Type B pancreatic cell (in vitro differentiated cells): ENCODE measurements around the gene FAM117A. TPM values are rescaled to one million over a fixed set of nuclear protein-coding genes. Genes with fewer than 3 reads are reported as not detected.
"Not testable (repeated sequence)": the region's sequence is repeated elsewhere in the genome, so short reads cannot be mapped to it uniquely, and the experiment has no call there.

ENCODE experiments used
- DNase-seq: peaks from one replicate; pipeline ENCODE4 v3.0.0; 2021; ENCODE audit warnings: mixed read lengths; ENCODE audit not compliant: unreplicated experiment; ENCODE audit errors: extremely low spot score
- H3K27ac Mint-ChIP-seq: 2 replicates; pipeline ENCODE4 v1.8.0; 2021; ENCODE audit warnings: mild to moderate bottlenecking, mixed read lengths
- H3K27me3 Mint-ChIP-seq: 2 replicates; pipeline ENCODE4 v1.8.0; 2021; ENCODE audit warnings: mixed read lengths
- H3K36me3 Mint-ChIP-seq: 2 replicates; pipeline ENCODE4 v1.8.0; 2021; ENCODE audit warnings: mixed read lengths
- H3K4me1 Mint-ChIP-seq: one replicate; pipeline ENCODE4 v1.8.0; 2021; ENCODE audit warnings: mixed read lengths; ENCODE audit not compliant: unreplicated experiment
- H3K4me3 Mint-ChIP-seq: 2 replicates; pipeline ENCODE4 v1.8.0; 2021; ENCODE audit warnings: mild to moderate bottlenecking, mixed read lengths
- H3K9me3 Mint-ChIP-seq: 2 replicates; pipeline ENCODE4 v1.8.0; 2021; ENCODE audit warnings: mixed read lengths
- CTCF ChIP-seq: fragments of 200-600 bp; sonication (generic); conservative IDR thresholded peaks from 2 replicates; pipeline ENCODE4 v1.5.0; 2021; ENCODE audit warnings: antibody characterized with exemption, mild to moderate bottlenecking
- total RNA-seq: library from RNA; stranded (reverse); gene quantifications from 2 replicates; pipeline ENCODE4 v1.2.1, GENCODE V29; 2021; ENCODE audit warnings: low replicate concordance

Gene FAM117A
- total RNA-seq, 1 donor from 2014 or later, result 13.0 TPM

DNA sequence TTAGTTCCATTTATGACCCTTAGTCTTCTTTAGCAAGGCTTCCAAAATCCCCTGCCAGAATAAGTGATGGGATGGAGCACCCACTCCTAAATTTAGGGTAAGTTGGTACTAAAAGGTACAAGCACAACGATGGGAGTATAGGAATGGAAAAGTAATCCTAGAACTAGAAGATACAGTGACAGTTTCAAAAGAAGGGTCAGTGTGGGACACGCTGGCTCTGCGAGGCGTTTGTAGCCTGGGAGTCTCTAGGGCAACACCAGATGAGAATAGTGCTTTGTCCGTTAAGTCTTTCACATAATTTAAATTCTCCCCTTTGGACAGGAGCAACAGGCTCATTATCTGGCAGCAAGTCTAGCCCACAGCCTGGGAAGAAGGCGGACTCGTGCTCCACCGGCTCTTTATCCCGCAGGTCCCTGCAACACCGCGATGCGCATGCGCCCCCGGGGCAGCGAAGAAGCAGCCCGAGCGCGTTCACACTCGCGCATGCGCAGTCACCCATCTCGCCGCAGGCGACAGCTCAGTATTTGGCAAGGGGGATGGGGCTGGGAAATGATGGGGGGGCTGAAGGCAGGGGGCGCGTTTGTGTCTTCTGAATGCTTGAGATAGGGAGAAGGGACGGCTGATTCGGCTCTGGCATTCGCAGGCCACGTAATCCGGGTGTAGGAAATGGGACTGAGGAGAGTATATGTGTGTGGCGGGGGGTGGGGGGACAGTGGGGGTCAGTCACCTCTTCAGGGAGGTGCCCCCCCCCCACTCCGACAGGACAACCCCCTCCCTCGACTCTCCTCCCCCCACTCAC is 86.6 kb downstream of the FAM117A start:
- Mint-ChIP-seq H3K9me3 (peaks cover 6% of the 10 kb centered on the region), H3K4me1 (peaks cover 31% of the 10 kb centered on the region), H3K36me3 (peaks cover 21% of the 10 kb centered on the region), H3K27ac (peak overlapping the region; percentile 98), H3K4me3 (peak overlapping the region; percentile 98), H3K27me3 (peaks cover 9% of the 10 kb centered on the region)
- no peak for TF ChIP-seq CTCF
- DNase-seq, result peak; percentile 99

GRCh38 chr17:49676276-49676868 is 87.6 kb downstream of the FAM117A start:
- Mint-ChIP-seq H3K27me3 (peaks cover 6% of the 10 kb centered on the region), H3K36me3 (peaks cover 21% of the 10 kb centered on the region), H3K27ac (peak overlapping the region; percentile 98), H3K9me3 (peaks cover 6% of the 10 kb centered on the region), H3K4me3 (peak overlapping the region; percentile 98), H3K4me1 (peaks cover 31% of the 10 kb centered on the region)
- DNase-seq, result no peak
- no peak for TF ChIP-seq CTCF

GRCh38 chr17:49674507-49674906 is 89.4 kb downstream of the FAM117A start:
- no peak for DNase-seq
- Mint-ChIP-seq H3K4me3 (peak overlapping the region; percentile 98), H3K4me1 (peaks cover 31% of the 10 kb centered on the region), H3K27ac (peak overlapping the region; percentile 30), H3K36me3 (peaks cover 21% of the 10 kb centered on the region), H3K9me3 (peaks cover 6% of the 10 kb centered on the region), H3K27me3 (peaks cover 6% of the 10 kb centered on the region)
- TF ChIP-seq CTCF, result no peak

DNA sequence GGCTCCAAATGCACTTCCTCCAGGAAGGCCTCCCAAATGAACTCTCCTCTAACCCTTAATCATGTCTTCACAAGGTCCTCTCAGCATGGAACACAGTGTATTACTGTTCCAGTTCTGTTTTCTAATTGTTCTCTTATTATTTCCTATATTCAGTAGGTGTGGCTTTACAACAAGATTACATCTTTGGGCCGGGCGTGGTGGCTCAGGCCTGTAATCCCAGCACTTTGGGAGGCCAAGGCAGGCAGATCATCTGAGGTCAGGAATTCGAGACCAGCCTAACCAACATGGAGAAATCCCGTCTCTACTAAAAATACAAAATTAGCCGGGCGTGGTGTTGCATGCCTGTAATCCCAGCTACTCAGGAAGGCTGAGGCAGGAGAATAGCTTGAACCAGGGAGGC is 90.3 kb downstream of the FAM117A start:
- not testable (repeated sequence) for H3K9me3 Mint-ChIP-seq, DNase-seq, H3K27me3 Mint-ChIP-seq, H3K4me3 Mint-ChIP-seq, H3K27ac Mint-ChIP-seq
- Mint-ChIP-seq H3K4me1 (peaks cover 31% of the 10 kb centered on the region), H3K36me3 (peaks cover 21% of the 10 kb centered on the region)

- H3K4me1 Mint-ChIP-seq, result peaks cover 15% of the 10 kb centered on the region
- no peaks in the 10 kb centered on the region for H3K27me3 Mint-ChIP-seq
- H3K9me3 Mint-ChIP-seq, result no peaks in the 10 kb centered on the region
- H3K27ac Mint-ChIP-seq, result no peak overlapping the region
- no peak for TF ChIP-seq CTCF
- no peak for DNase-seq
- peaks cover 16% of the 10 kb centered on the region for H3K36me3 Mint-ChIP-seq
- no peak overlapping the region for H3K4me3 Mint-ChIP-seq
Observed at GRCh38 chr17:49670641-49671040, 93.3 kb downstream of the FAM117A start.

GRCh38 chr17:49670002-49670401 is 93.9 kb downstream of the FAM117A start:
- H3K4me1 Mint-ChIP-seq, result peaks cover 10% of the 10 kb centered on the region
- no peak overlapping the region for H3K27ac Mint-ChIP-seq
- H3K9me3 Mint-ChIP-seq, result no peaks in the 10 kb centered on the region
- H3K27me3 Mint-ChIP-seq, result no peaks in the 10 kb centered on the region
- H3K36me3 Mint-ChIP-seq, result peaks cover 12% of the 10 kb centered on the region
- no peak overlapping the region for H3K4me3 Mint-ChIP-seq
- DNase-seq, result no peak
- no peak for TF ChIP-seq CTCF
